ENCODE data around the gene MRPL48.
"Not testable (repeated sequence)": the region's sequence is repeated elsewhere in the genome, so short reads cannot be mapped to it uniquely, and the experiment has no call there.

The MRPL48 gene

GRCh38 chr11:73781303-73781702, 6.4 kb upstream of the MRPL48 start:
- DNase-seq: no peak

- DNase-seq: no peak
These were observed 4.1 kb upstream of the MRPL48 start for GRCh38 chr11:73783483-73784020.

DNA sequence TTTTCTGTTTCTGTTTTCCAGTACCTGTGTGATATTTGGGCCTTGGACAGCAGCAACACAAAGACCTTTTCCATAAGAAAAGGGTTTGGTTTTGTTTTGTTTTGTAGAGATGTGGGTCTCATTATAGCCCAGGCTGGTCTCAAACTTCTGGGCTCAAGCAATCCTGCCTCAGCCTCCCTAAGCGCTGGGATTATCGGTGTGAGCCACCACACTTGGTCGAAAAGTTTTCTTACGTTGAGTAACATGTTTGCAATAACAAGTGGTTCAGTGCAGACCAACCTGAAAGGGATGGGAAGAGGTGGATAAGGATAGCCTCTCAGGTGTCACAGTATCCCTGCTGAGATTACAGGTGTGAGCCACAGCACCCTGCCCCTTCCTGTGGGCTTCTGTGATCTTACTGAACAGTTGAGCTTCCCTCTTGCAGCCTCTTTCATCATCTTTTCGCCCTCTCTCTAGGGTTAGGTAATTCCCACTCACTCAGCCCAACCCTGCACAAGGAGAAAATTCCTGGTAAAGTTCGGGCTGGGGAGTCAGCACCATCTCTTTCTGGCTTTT, 3.5 kb upstream of the MRPL48 start:
- DNase-seq: peak; percentile 3

- no peak for DNase-seq
These were observed 2.9 kb upstream of the MRPL48 start for GRCh38 chr11:73784734-73785133.

- DNase-seq: not testable (repeated sequence)
These were observed 2.2 kb upstream of the MRPL48 start for GRCh38 chr11:73785467-73785866.

DNA sequence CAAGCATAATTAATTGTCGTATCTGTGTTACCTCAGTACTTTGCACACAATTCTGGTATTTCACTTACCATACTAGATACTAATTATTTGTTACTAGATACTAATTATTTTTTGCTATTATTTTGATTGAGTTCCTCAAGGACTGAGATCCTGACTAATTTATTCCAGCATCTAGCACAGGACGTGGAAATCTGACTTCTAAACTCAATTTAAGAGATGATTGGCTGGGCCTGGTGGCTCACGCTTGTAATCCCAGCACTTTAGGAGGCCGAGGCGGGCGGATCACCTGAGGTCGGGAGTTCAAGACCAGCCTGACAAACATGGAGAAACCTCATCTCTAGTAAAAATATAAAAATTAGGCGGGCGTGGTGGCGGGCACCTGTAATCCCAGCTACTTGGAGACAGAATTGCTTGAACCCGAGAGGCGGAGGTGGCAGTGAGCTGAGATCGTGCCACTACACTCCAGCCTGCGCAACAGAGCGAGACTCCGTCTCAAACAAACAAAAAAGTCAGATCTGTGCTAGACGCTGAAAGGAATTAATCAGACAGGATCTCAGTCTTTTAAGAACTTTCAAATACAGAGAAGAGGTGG, 527 bp upstream of the MRPL48 start:
- no peak for DNase-seq

DNA sequence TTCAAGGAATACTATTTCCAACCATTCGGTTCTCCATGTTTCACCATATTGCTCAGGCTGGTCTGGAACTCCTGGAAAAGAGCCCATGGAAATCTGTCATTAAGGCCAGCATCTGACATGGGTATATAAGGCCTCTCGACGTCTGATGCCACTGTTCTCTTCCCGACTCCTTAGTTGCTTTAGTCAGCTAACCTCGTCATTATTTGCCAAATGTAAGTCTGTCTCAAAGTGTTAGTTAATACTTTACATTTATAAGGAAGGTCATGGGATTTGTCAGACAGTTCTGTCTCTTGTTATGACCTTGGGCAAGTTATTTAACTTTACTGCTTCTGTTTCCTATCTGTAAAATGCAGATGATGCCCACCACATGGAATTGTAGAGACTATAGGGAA, 1.6 kb downstream of the MRPL48 start:
- no peak for DNase-seq

DNA sequence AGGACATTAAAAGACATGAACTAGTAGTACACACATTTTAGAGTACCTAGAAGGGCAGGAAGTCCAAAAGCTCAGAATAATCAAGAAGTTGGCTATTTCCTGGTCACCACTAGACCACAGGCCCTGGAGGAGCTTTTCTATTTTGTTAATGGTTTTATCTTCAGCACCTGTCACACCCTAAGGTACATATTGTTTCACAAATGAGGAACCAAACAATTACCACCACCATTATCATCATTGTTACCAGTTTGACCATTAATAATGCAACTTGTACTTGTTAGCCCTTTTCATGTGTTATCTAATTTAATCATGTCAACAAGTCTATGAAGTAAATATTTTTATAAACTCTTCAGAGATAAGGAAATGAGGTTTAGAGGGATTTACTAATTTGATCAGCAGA, 4.9 kb downstream of the MRPL48 start:
- no peak for DNase-seq

DNA sequence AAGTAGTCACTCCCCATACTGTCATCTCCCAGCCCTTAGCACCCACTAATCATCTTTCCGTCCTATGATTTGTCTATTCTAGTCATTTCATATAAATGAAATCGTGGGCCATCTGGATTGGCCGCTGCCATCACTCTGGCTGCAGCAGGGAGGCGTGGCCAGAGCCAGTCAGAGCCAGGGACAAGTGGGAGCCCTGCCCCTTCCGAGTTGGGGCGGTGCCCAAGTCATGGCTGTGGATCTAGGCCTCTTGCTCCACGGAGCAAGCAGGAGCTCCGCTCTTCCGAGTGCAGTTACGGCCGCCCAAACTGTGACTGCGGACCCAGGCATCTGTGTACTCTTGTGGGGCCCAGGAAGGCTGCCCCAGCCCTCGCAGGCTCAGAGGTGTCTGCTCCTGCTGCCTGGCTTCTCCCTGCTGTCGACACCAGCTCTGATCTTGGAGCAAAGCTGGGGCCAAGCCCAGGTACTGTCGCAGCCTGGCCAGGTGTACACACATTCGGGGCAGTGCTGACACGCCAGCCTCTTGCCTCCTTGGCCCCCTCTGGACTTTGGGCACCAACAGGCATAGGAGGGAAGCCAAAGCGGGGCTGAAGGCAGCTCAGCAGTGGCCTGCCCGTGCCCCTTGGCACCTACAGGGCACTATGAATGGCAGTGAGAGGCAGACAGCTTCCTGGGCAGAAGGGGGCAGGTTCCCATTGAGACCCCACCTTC, 8.4 kb downstream of the MRPL48 start:
- DNase-seq: peak; percentile 23

DNA sequence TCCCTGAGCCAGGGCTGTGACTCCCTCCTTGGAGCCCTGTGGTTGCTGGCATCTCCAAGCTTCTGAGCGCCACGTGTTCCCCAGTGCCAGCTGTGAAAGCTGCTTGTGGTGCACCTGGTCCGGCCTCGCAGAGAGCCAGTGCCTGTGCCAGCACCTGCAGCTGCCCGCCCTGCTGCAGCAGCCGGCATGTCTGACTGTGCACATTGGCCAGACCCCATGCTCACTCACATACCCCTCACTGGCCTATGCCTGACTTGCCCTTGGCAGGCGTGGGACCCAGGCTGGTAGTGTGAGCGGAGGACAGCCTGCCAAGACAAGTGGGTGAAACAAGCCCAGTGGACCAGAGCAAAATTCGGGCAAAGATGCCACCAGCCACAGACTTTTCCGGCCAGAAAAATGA, 9.8 kb downstream of the MRPL48 start:
- no peak for DNase-seq

DNA sequence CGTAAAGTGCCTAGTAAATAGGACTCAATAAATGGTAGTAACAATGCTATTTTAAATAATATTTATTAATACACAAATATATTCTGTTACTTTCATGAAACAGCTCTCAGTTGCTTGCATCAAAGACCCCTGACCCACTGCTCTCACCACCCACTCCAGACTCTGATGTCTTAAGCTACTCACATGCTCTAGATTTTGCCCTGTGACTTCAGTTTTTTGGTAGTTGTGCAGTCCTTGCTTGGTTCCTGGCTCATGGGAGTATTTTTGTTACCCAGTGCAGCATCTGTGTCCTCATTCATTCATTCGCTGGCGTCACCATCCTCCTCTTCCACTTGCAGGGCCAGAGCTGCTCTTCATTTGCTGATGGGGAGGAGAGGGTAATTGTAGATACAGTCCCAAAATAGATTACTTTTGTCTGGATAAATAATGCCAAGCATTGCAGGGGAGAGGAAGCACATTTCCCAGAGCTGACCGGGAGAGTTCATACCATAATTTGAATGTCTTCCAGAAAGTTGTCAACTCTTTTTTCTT, 12.7 kb downstream of the MRPL48 start:
- DNase-seq: no peak

- no peak for DNase-seq
These were observed 13.5 kb downstream of the MRPL48 start for GRCh38 chr11:73801136-73801535.

GRCh38 chr11:73804712-73805111, 17.0 kb downstream of the MRPL48 start:
- no peak for DNase-seq

- DNase-seq: no peak
These were observed 20.4 kb downstream of the MRPL48 start for GRCh38 chr11:73808052-73808451.

DNA sequence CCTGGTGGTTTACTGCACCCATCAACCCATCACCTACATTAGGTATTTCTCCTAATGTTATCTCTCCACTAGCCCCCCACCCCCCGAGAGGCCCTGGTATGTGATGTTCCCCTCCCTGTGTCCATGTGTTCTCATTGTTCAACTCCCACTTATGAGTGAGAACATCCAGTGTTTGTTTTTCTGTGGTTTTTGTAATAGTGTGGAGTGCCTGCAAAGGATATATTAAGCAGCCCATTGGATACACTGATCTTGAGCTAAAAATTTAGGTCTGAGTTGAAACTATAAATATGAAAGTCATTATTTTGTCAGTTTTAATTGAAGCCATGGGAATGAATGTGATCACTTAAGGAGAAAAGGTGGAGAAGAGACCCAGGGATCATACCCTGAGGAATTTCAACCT, 23.0 kb downstream of the MRPL48 start:
- no peak for DNase-seq

DNA sequence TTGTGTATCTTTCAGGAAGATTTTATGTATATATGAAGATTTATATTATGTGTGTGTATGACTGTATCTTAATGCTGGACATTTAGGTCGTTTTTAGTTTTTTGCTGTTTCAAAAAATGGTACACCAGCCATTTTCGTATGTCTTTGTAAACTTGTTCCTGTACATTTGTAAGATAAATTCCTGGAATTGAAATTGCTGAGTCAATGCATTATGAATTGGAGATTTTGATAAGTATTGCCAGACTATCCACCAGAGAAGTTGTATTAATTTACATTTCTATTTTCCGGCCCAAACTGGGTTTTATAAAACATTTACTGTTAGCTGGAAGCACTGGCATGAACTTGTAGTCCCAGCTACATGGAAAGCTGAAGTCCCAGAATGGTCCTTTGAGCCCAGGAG, 24.6 kb downstream of the MRPL48 start:
- DNase-seq: no peak

GRCh38 chr11:73814812-73815211, 27.1 kb downstream of the MRPL48 start:
- DNase-seq: no peak

GRCh38 chr11:73818846-73819245, 31.2 kb downstream of the MRPL48 start:
- DNase-seq: no peak

DNA sequence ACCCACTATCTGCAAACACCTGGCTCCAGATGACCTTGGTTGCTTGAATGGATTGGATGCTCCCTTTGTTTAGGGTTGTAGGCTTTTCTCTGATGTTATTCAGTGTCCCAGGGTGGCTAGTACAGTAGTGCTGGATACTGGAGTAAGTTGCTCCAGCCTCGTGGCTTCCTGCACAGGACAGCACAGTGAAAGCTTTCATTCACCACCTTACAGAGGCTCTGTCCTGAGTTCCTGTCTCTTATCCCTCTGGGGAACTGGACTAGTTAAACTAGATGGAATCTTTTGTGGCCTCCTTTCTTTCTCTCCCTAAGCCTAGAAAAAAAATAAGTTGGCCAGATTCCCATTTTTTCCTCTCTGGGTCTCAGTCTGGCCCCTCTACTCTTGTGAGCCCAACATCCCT, 42.6 kb downstream of the MRPL48 start:
- DNase-seq: no peak

GRCh38 chr11:73833067-73833466, 45.4 kb downstream of the MRPL48 start:
- DNase-seq: no peak

DNA sequence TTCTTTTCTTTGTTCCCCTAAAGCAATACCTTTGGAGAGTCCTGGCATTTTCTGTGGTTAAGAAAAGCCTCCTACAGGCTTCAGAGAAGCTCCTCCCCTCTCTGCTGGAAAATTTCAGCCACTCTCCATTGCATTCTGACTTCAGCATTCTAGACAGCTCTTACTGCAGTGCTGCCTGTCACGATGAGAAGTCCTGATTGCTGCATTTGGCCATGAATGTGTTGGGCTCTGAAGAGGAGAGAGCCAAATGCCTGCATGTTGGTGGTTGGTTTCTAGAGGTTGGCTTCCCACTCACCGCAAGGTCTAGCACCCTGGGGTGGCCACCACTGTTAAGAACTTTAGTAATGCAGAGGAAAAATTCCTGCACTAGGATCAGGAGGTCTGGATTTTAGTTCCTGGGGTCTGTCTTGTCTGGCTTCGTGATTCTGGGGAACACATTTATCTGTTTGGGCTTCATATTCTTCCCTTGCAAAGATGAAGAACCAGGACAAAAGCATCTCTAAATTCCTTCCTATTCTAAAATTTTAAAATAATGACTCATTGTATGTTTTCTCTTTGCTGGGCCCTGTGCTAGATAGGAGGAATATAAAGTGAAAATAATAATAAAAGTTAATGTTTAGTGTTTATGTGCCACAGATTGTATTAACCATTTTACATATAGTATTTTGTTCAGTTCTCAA, 50.9 kb downstream of the MRPL48 start:
- DNase-seq: no peak

DNA sequence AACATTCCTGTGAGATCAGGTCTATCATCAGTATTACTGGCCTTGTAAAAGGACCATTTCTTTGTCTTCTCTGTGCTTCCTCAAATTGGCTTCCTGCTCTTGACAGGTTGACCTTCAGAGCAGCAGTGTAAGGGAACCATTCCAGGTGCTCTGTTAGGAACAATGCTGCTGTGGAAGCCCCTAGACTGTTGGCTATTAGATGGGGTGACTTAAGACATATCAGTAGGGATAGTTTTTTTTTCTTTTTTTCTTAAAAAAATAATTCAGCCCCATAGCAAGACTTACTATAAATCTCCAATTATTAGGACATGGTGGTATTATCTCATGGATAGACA, 51.4 kb downstream of the MRPL48 start:
- no peak for DNase-seq

DNA sequence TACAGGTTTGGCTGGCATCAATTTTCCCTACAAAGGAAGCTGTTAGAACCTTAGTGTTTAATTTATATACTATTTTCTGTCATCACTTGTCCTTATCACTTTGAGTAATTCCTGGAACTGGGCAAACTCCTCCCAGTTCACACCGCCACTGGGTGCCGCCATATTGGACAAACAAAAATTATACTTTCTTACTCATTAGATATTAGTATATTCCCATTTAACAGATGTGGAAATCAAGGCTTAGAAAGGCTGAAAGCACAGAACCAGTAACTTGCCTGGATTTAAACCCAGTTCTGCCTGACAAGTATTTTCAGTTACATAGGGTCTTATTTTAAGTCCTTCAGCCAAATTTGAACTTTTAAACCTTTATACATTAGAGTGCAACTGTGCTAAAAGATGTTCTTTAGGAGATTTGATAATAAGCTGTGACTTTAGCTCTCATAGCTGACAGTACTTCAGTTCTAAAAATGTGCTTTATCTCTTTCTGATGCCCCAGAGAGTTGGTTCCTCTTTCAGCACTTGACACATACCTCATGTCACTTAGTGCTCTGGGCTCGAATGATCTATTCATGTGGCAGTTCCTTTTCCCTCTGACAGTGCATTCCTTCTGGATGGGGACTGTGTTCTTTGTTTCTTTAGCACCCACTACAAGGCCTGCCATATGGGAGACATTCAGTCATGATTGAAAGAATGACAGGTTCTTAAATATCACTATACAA, 63.5 kb downstream of the MRPL48 start:
- DNase-seq: no peak

Data from NCI-H82 (cell line).